Keratinocyte (primary cell): ENCODE results near the gene SMYD1. TPM values are rescaled to one million over a fixed set of nuclear protein-coding genes. Genes with fewer than 3 reads are reported as not detected.

Experiments used
- DNase-seq: peaks from one replicate; pipeline ENCODE4 v3.0.0-alpha.2; 2011; ENCODE audit warnings: low read depth, missing footprints, low spot score
- FAIRE-seq: peaks from 2 replicates; lab custom pipeline; 2011; peaks lifted over from hg19 to GRCh38; lab: Jason Lieb, UNC
- H2AFZ ChIP-seq: 2 replicates; pipeline ENCODE4 v1.6.0; 2012; ENCODE audit warnings: low read length, control low read depth, inconsistent platforms; ENCODE audit not compliant: control insufficient read depth
- H3K27ac ChIP-seq: 2 replicates; pipeline ENCODE4 v1.5.1; 2011; ENCODE audit warnings: low read length; ENCODE audit not compliant: control insufficient read depth, insufficient read depth
- H3K27me3 ChIP-seq: 3 replicates; pipeline ENCODE4 v1.6.0; 2011; ENCODE audit warnings: low read length; ENCODE audit not compliant: control insufficient read depth, insufficient read depth; ENCODE audit errors: extremely low read depth
- H3K36me3 ChIP-seq, 2 experiments: 2 replicates in 1 of 2; 3 replicates in 1 of 2; pipeline ENCODE4 v1.5.1; 2011; ENCODE audit warnings: low read length in 2 of 2, mild to moderate bottlenecking in 1 of 2; ENCODE audit not compliant: control insufficient read depth in 2 of 2, insufficient read depth in 2 of 2; ENCODE audit errors: extremely low read depth in 1 of 2
- H3K4me1 ChIP-seq: 3 replicates; pipeline ENCODE4 v1.5.1; 2011; ENCODE audit warnings: low read length; ENCODE audit not compliant: control insufficient read depth, insufficient read depth; ENCODE audit errors: extremely low read depth
- H3K4me2 ChIP-seq: 3 replicates; pipeline ENCODE4 v1.6.0; 2011; ENCODE audit warnings: low read depth, low read length; ENCODE audit not compliant: control insufficient read depth, insufficient read depth; ENCODE audit errors: extremely low read depth
- H3K4me3 ChIP-seq, 3 experiments: fragments of 200-600 bp in 1 of 3; sonication (generic) in 1 of 3; 2 replicates in 2 of 3; 3 replicates in 1 of 3; pipeline ENCODE4 v1.5.1; 2011 to 2016; ENCODE audit warnings: low read length in 3 of 3, mild to moderate bottlenecking in 3 of 3, control low read depth in 2 of 3, inconsistent platforms in 1 of 3, low read depth in 1 of 3, mixed read lengths in 1 of 3, mixed run types in 1 of 3, moderate library complexity in 1 of 3; ENCODE audit not compliant: control insufficient read depth in 2 of 3, insufficient read depth in 2 of 3; ENCODE audit errors: extremely low read depth in 1 of 3
- H3K79me2 ChIP-seq: 2 replicates; pipeline ENCODE4 v1.6.0; 2012; ENCODE audit warnings: low read length; ENCODE audit not compliant: control insufficient read depth, insufficient read depth
- H3K9ac ChIP-seq: 3 replicates; pipeline ENCODE4 v1.6.0; 2011; ENCODE audit warnings: low read length; ENCODE audit not compliant: control insufficient read depth, insufficient read depth; ENCODE audit errors: extremely low read depth
- H3K9me1 ChIP-seq: 3 replicates; pipeline ENCODE4 v1.6.0; 2011; ENCODE audit warnings: low read length; ENCODE audit not compliant: control insufficient read depth, insufficient read depth; ENCODE audit errors: extremely low read depth
- H3K9me3 ChIP-seq: 2 replicates; pipeline ENCODE4 v1.5.1; 2012; ENCODE audit warnings: low read depth, low read length; ENCODE audit not compliant: control insufficient read depth
- H4K20me1 ChIP-seq: 3 replicates; pipeline ENCODE4 v1.6.0; 2011; ENCODE audit warnings: low read length; ENCODE audit not compliant: control insufficient read depth, insufficient read depth; ENCODE audit errors: extremely low read depth
- EZH2 ChIP-seq: IDR thresholded peaks from one replicate; pipeline ENCODE4 v1.6.1; 2012; ENCODE audit warnings: inconsistent platforms, mild to moderate bottlenecking, low read length, moderate library complexity
- dilution Hi-C: fragments of 300-500 bp; cut with MboI; formaldehyde crosslinking; loops from one replicate; pipeline ENCODE4 v1.7.0; 2020; ENCODE audit warnings: low sequenced_read_pairs; ENCODE audit not compliant: extremely low pct_ligation_motif_present
- polyA plus RNA-seq, 5 experiments: library from polyadenylated mRNA; depleted of rRNA in 3 of 5; stranded (reverse) in 3 of 5; stranded (forward) in 1 of 5; unstranded in 1 of 5; fragments of >200 nt; gene quantifications; 1 replicate in 1 of 5; 2 replicates in 3 of 5; 3 replicates in 1 of 5; pipeline versions ENCODE4 v1.2.1 to v1.2.3, GENCODE V29; 2011 to 2012; ENCODE audit warnings: missing spikeins in 2 of 5, low read depth in 1 of 5, low replicate concordance in 1 of 5
- TF ChIP-seq, protein P1 (sequence below), 3 experiments: IDR thresholded peaks in 1 of 3; conservative IDR thresholded peaks in 1 of 3; optimal IDR thresholded peaks in 1 of 3; 2 replicates in 2 of 3; 3 replicates in 1 of 3; pipeline versions ENCODE3 to v1.5.1; 2011; ENCODE audit warnings: low read length in 3 of 3, mild to moderate bottlenecking in 3 of 3, moderate library complexity in 2 of 3, control low read depth in 1 of 3, inconsistent platforms in 1 of 3; ENCODE audit not compliant: insufficient read depth in 2 of 3; ENCODE audit errors: extremely low read depth in 1 of 3

The SMYD1 gene
- polyA plus RNA-seq, 1 donor (not counting 4 experiments of a cell fraction or from before 2014, with no cell fraction given) = not detected

- no peaks in the 10 kb centered on the region for H3K9me3 ChIP-seq
- H3K9me1 ChIP-seq = no peaks in the 10 kb centered on the region
- TF ChIP-seq, protein P1, sequence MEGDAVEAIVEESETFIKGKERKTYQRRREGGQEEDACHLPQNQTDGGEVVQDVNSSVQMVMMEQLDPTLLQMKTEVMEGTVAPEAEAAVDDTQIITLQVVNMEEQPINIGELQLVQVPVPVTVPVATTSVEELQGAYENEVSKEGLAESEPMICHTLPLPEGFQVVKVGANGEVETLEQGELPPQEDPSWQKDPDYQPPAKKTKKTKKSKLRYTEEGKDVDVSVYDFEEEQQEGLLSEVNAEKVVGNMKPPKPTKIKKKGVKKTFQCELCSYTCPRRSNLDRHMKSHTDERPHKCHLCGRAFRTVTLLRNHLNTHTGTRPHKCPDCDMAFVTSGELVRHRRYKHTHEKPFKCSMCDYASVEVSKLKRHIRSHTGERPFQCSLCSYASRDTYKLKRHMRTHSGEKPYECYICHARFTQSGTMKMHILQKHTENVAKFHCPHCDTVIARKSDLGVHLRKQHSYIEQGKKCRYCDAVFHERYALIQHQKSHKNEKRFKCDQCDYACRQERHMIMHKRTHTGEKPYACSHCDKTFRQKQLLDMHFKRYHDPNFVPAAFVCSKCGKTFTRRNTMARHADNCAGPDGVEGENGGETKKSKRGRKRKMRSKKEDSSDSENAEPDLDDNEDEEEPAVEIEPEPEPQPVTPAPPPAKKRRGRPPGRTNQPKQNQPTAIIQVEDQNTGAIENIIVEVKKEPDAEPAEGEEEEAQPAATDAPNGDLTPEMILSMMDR (optimal IDR thresholded peaks at IDR 0.05 in 1 of 3, IDR thresholded peaks at IDR 0.05 in 1 of 3, conservative IDR thresholded peaks at IDR 0.05 in 1 of 3; ENCODE audit: extremely low read depth in 1 of 3, insufficient read depth in 2 of 3, low read length in 3 of 3) = no peak
- H3K27me3 ChIP-seq = peaks cover 4% of the 10 kb centered on the region
- no peaks in the 10 kb centered on the region for H3K79me2 ChIP-seq
- no peaks in the 10 kb centered on the region for H4K20me1 ChIP-seq
- H3K27ac ChIP-seq = no peak overlapping the region
- H3K4me3 ChIP-seq = no peak overlapping the region
- dilution Hi-C loops = no loop called here
- no peak overlapping the region for H3K4me2 ChIP-seq
- no peaks in the 10 kb centered on the region for H3K36me3 ChIP-seq
- DNase-seq = no peak
- no peaks in the 10 kb centered on the region for H3K4me1 ChIP-seq
- no peak overlapping the region for H3K9ac ChIP-seq
- FAIRE-seq = no peak
- H2AFZ ChIP-seq = no peak overlapping the region
Measured at GRCh38 chr2:88095022-88095421, 27.4 kb downstream of the SMYD1 start.

- Histone ChIP-seq H3K4me2 (no peak overlapping the region), H3K9me3 (no peaks in the 10 kb centered on the region), H3K27ac (no peak overlapping the region), H3K36me3 (no peaks in the 10 kb centered on the region), H3K4me3 (no peak overlapping the region), H3K9me1 (no peaks in the 10 kb centered on the region), H2AFZ (no peak overlapping the region), H3K9ac (no peak overlapping the region), H3K27me3 (peaks cover 4% of the 10 kb centered on the region), H3K79me2 (no peaks in the 10 kb centered on the region), H4K20me1 (no peaks in the 10 kb centered on the region), H3K4me1 (peaks cover 3% of the 10 kb centered on the region)
- no peak for DNase-seq
- dilution Hi-C loops = no loop called here
- FAIRE-seq = no peak
- TF ChIP-seq EZH2 = no peak
- TF ChIP-seq, protein P1 (optimal IDR thresholded peaks at IDR 0.05 in 1 of 3, IDR thresholded peaks at IDR 0.05 in 1 of 3, conservative IDR thresholded peaks at IDR 0.05 in 1 of 3; ENCODE audit: extremely low read depth in 1 of 3, insufficient read depth in 2 of 3, low read length in 3 of 3) = no peak
Measured at GRCh38 chr2:88096708-88097107, 29.1 kb downstream of the SMYD1 start.
